ENCODE results near the gene STRA8. TPM values are rescaled to one million over a fixed set of nuclear protein-coding genes. Genes with fewer than 3 reads are reported as not detected.

Gene STRA8
- total RNA-seq, 6 experiments from 2014 or later, result not detected

DNA sequence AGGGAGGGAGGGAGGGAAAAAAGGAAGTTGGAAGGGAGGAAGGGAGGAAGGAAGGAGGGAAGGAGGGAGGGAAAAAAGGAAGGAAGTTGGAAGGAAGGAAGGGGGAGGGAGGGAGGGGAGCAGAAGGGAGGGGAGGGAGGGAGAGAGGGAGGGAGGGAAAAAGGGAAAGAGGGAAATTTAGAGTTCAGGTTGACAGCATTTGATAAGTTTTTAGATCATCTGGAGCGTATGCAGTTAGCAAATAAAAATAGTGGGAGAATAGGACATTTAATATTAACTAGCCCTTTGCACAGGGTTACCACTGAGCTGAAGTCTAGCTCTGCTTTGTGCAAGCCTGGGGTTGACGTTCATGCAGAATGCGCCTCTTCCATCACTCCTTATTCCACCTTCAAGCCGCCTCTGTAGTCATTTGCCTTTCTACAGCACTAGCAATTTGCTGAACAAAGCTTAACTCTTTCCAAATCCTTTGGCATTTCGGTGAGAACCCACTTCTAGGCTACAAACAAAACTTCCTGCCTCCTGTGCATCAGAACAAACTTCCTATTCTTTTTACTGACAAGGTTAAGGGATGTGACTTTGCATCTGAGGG, 8.6 kb downstream of the STRA8 start:
- no peaks in the 10 kb centered on the region for H3K27me3 ChIP-seq
- H3K36me3 ChIP-seq, result no peaks in the 10 kb centered on the region
- ATAC-seq (no peak), DNase-seq (no peak)
- no peak for TF ChIP-seq POLR2A (IDR thresholded peaks at IDR 0.05)
- TF ChIP-seq, protein P1, sequence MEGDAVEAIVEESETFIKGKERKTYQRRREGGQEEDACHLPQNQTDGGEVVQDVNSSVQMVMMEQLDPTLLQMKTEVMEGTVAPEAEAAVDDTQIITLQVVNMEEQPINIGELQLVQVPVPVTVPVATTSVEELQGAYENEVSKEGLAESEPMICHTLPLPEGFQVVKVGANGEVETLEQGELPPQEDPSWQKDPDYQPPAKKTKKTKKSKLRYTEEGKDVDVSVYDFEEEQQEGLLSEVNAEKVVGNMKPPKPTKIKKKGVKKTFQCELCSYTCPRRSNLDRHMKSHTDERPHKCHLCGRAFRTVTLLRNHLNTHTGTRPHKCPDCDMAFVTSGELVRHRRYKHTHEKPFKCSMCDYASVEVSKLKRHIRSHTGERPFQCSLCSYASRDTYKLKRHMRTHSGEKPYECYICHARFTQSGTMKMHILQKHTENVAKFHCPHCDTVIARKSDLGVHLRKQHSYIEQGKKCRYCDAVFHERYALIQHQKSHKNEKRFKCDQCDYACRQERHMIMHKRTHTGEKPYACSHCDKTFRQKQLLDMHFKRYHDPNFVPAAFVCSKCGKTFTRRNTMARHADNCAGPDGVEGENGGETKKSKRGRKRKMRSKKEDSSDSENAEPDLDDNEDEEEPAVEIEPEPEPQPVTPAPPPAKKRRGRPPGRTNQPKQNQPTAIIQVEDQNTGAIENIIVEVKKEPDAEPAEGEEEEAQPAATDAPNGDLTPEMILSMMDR (IDR thresholded peaks at IDR 0.05), result no peak
- 69% methylated on average over 5 of the region's 5 CpGs for WGBS (ENCODE audit: insufficient coverage, low coverage, low lambda C conversion rate, missing lambda C conversion rate)
- no peak overlapping the region for H3K27ac ChIP-seq
- no peaks in the 10 kb centered on the region for H3K4me1 ChIP-seq
- intact Hi-C loops (cut with DNase I), result no loop called here
- H3K9me3 ChIP-seq, result no peaks in the 10 kb centered on the region
- no peak overlapping the region for H3K4me3 ChIP-seq

DNA sequence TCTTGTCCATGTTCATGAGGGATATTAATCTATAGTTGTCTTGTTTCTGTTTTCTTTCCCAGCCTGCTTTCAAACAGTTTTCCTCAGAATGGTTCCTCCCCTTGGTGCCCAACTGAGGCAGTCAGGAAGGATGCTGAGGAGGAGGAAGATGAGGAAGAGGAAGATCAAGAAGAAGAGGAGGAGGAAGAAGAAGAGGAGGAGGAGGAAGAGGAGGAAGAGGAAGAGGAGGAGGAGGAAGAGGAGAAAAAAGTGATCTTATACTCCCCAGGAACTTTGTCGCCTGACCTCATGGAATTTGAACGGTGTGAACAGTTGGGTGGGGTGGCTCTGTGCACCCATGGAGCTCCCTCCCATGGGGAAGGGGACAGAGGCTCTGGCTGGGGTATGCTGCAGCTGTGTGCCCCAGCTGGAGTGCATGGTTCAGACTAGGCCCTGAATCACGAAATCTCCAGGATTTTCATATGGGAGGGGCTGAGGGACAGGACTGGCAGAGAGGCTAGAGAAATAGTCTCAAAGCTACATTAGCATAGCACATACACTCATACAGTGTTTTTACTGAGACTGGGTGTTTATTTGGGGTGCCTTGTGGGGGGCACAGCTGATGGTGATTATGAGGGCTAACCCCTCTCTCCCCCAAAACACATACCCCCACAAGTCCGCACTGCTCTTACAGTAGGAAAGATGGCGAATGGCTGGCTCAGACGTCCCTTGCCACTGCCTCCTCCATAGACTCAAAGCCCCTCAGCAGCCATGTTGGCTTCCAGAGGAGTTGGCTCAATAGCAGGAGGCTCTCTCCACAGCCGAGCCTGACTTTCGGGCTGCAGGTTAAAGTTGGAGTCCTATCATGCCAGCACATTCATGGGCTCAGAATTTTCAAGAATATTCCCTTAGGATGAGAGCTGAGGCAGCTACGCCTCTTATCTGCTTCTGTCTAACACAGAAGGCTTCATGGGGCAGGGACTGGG, 11.9 kb downstream of the STRA8 start:
- TF ChIP-seq, protein P1 (IDR thresholded peaks at IDR 0.05), result no peak
- no peak for TF ChIP-seq POLR2A (IDR thresholded peaks at IDR 0.05)
- Histone ChIP-seq H3K4me3 (no peak overlapping the region), H3K4me1 (no peaks in the 10 kb centered on the region), H3K27ac (no peak overlapping the region), H3K27me3 (no peaks in the 10 kb centered on the region), H3K9me3 (no peaks in the 10 kb centered on the region), H3K36me3 (no peaks in the 10 kb centered on the region)
- 86% methylated on average over 4 of the region's 9 CpGs for WGBS (ENCODE audit: insufficient coverage, low coverage, low lambda C conversion rate, missing lambda C conversion rate)
- no peak for ATAC-seq
- DNase-seq, result no peak
- intact Hi-C loops (cut with DNase I), result no loop called here

DNA sequence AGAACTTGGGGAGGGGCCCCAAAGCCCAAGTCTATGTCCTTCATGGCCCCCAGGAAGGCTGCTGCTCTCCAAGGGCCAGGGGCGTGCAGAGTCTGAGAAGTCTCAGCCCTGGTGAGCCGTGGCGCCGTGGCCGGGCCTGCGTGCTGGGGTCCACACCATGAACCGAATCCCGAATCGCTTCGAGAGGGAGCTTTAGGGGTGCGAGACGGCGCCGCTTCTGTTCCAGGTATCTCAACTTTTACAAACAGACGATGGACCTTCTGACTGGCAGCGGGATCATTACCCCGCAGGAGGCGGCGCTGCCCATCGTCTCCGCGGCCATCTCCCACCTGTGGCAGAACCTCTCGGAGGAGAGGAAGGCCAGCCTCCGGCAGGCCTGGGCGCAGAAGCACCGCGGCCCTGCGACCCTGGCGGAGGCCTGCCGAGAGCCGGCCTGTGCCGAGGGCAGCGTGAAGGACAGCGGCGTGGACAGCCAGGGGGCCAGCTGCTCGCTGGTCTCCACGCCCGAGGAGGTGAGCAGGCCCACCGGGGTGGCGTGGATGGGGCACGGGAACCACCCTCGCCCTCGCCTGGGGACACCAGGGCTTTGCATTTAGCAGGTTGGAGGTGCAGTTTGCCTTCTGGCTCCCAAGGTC, 12.7 kb downstream of the STRA8 start:
- H3K4me3 ChIP-seq, result no peak overlapping the region
- H3K27ac ChIP-seq, result no peak overlapping the region
- TF ChIP-seq, protein P1 (IDR thresholded peaks at IDR 0.05), result no peak
- no peak for TF ChIP-seq POLR2A (IDR thresholded peaks at IDR 0.05)
- WGBS (ENCODE audit: insufficient coverage, low coverage, low lambda C conversion rate, missing lambda C conversion rate), result 89% methylated on average over 11 of the region's 43 CpGs
- no peaks in the 10 kb centered on the region for H3K9me3 ChIP-seq
- no peak for DNase-seq
- ATAC-seq, result peak in 1 of 4 donors; percentile 35
- no peaks in the 10 kb centered on the region for H3K36me3 ChIP-seq
- intact Hi-C loops (cut with DNase I), result no loop called here
- no peaks in the 10 kb centered on the region for H3K27me3 ChIP-seq
- no peaks in the 10 kb centered on the region for H3K4me1 ChIP-seq

DNA sequence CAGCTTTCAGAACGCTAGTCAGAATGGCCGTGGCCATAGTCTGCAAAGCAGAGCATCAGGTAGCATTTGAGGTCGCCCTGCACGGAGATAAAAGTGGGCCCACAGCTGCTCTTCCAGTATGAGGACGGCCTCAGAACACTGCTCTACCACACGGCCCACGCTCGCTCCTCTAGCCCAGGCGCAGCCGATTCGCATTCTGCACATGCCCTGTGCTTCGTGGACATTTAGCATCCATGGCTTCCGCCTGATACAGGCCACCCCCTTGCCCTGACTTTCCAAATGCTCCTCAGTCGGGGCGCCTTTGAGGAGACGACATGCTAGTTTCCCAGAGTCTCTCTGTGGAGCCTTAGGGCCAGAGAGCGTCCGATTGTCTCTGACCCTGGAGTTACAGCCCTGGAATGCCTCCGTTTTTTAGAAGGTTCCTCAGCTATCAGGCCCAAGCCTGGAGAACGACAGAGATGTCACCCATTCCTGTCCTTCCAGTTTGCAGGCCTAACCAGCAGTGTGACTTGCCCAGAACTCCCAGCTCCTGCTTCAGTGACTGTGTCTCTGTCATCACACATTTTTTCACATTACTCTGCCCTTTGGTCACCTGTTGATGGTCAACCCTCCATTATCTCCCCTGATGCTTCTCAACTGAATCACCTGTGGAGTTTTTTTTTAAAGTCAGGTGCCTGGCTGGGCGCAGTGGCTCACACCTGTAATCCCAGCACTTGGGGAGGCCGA, 14.3 kb downstream of the STRA8 start:
- 87% methylated on average over 6 of the region's 22 CpGs for WGBS (ENCODE audit: insufficient coverage, low coverage, low lambda C conversion rate, missing lambda C conversion rate)
- no peaks in the 10 kb centered on the region for H3K4me1 ChIP-seq
- ATAC-seq (no peak), DNase-seq (no peak)
- H3K4me3 ChIP-seq, result no peak overlapping the region
- intact Hi-C loops (cut with DNase I), result no loop called here
- TF ChIP-seq POLR2A (IDR thresholded peaks at IDR 0.05), result no peak
- TF ChIP-seq, protein P1 (IDR thresholded peaks at IDR 0.05), result no peak
- no peaks in the 10 kb centered on the region for H3K36me3 ChIP-seq
- H3K27me3 ChIP-seq, result no peaks in the 10 kb centered on the region
- H3K9me3 ChIP-seq, result no peaks in the 10 kb centered on the region
- H3K27ac ChIP-seq, result no peak overlapping the region

All from right lobe of liver (tissue), 6 donors.